Measurements from ENCODE around the gene ZSCAN5B. TPM values are rescaled to one million over a fixed set of nuclear protein-coding genes. Genes with fewer than 3 reads are reported as not detected.

The ZSCAN5B gene
- polyA plus RNA-seq, 1 of the 3 experiments (the other 2 are of a cell fraction), result not detected

DNA sequence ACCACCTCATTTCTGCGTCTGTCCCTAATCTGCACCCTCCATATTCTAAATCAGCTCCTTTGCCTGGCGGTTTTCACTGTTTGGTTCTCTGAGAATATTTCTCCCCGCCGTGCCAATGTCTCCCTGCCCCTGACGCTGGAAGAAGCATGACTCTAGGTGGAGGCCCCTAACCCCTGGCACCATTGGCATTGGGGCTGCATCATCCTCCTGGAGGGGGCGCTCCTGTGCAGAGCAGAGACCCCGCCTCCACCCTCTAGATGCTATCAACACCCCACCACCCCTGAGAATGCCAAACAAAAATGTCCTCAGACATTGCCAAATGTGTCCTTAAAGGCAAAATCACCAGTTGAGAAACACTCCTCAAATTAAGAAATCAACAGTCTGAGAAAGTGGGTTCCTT lies 6.5 kb downstream of the ZSCAN5B start:
- H2AFZ ChIP-seq (ENCODE audit: low read depth), result no peak overlapping the region
- no peak for DNase-seq
- no peak overlapping the region for H3K4me2 ChIP-seq
- no peaks in the 10 kb centered on the region for H3K9me3 ChIP-seq
- H3K27ac ChIP-seq (ENCODE audit: low read depth in 2 of 2, low read length in 1 of 2), result no peak overlapping the region
- ChIA-PET CTCF (interaction anchor here (1.5 kb wide), 1 partner anchor 142 kb away, joined by 4 read pairs; no protein-coding TSS in a partner anchor), POLR2A (no interaction called here)
- H3K9me2 ChIP-seq, result no peaks in the 10 kb centered on the region
- no peaks in the 10 kb centered on the region for H3K79me2 ChIP-seq (ENCODE audit: insufficient read depth)
- 34% methylated on average over 5 of the region's 7 CpGs for whole genome bisulfite sequencing (ENCODE audit: low lambda C conversion rate)
- TF ChIP-seq PBX3 (IDR thresholded peaks at IDR 0.05) (no peak), POLR2AphosphoS5 (IDR thresholded peaks at IDR 0.05; ENCODE audit: low read depth, low read length) (no peak), ELF1 (IDR thresholded peaks at IDR 0.05) (no peak), CTCF (IDR thresholded peaks at IDR 0.05) (no peak), MEF2A (IDR thresholded peaks at IDR 0.05; ENCODE audit: borderline replicate concordance, low read depth) (no peak), RCOR1 (IDR thresholded peaks at IDR 0.05; ENCODE audit: low read length) (no peak), FOSL2 (IDR thresholded peaks at IDR 0.05; ENCODE audit: borderline replicate concordance, low read depth) (no peak), TAF1 (IDR thresholded peaks at IDR 0.05; ENCODE audit: borderline replicate concordance, low read depth, low read length) (no peak), MXI1 (IDR thresholded peaks at IDR 0.05; ENCODE audit: low read depth, low read length) (no peak), NFIC (IDR thresholded peaks at IDR 0.05; ENCODE audit: borderline replicate concordance) (no peak), SMC3 (IDR thresholded peaks at IDR 0.05; ENCODE audit: low read depth, low read length) (no peak), JUND (IDR thresholded peaks at IDR 0.05) (no peak), RFX5 (IDR thresholded peaks at IDR 0.05; ENCODE audit: low read length) (no peak), IRF3 (IDR thresholded peaks at IDR 0.05; ENCODE audit: low read depth, low read length) (no peak), RAD21 (IDR thresholded peaks at IDR 0.05; ENCODE audit: low read length) (no peak)
- TF ChIP-seq, protein P1, sequence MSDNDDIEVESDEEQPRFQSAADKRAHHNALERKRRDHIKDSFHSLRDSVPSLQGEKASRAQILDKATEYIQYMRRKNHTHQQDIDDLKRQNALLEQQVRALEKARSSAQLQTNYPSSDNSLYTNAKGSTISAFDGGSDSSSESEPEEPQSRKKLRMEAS (IDR thresholded peaks at IDR 0.05; ENCODE audit: low read depth), result no peak
- peaks cover 44% of the 10 kb centered on the region; the same call in 1 of the 2 replicates for H3K27me3 ChIP-seq (ENCODE audit: insufficient read depth)
- no peak overlapping the region for H3K9ac ChIP-seq
- H3K36me3 ChIP-seq (replicated peaks in 1 of 2; ENCODE audit: control insufficient read depth in 1 of 2, insufficient read depth in 2 of 2, low read length in 1 of 2), result no peaks in the 10 kb centered on the region
- H4K20me1 ChIP-seq (ENCODE audit: insufficient read depth), result no peaks in the 10 kb centered on the region
- H3K4me1 ChIP-seq (ENCODE audit: control insufficient read depth in 1 of 2, insufficient read depth in 2 of 2, low read depth in 1 of 2, low read length in 1 of 2), result no peaks in the 10 kb centered on the region
- no peak overlapping the region for H3K4me3 ChIP-seq (ENCODE audit: low read depth in 2 of 2, low read length in 1 of 2)
- H3F3A ChIP-seq (replicated peaks; ENCODE audit: insufficient read depth), result no peaks in the 10 kb centered on the region
